ENCODE data around the gene ZBTB6.

- TF ChIP-seq CTCF (IDR thresholded peaks at IDR 0.05) (no peak), POLR2A (IDR thresholded peaks at IDR 0.05) (no peak), POLR2AphosphoS5 (IDR thresholded peaks at IDR 0.05) (no peak)
These were observed 33.7 kb downstream of the ZBTB6 start for GRCh38 chr9:122879443-122879842.
